ENCODE data around the gene MPLKIP. TPM values are rescaled to one million over a fixed set of nuclear protein-coding genes. Genes with fewer than 3 reads are reported as not detected.

The MPLKIP gene
- total RNA-seq, 1 experiment from 2014 or later: 40.1 TPM

DNA sequence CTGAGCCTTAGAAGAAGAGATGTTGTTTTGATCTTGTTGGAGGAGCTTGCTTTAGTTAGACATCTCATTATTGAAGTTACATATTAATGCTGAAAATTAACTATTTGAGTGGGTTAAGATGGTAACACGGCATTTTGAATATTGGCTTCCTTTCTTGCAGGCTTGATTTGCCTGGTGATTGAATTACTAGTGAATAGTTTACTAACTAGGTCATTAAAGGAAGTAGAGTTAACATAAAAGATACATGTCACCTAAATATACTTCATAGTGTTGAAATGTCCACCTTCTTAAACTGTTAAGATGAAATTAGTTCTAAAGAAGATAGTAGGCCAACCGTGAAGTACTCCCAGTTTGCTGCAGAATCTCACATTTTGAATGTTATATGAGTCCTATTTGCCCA lies 18.5 kb downstream of the MPLKIP start:
- Histone ChIP-seq H3K27me3 (replicated peaks) (no peaks in the 10 kb centered on the region), H3K9me3 (replicated peaks) (no peaks in the 10 kb centered on the region), H3K4me1 (replicated peaks) (0 out of 2 replicates have a peak, but pooled peaks cover 4% of the 10 kb centered on the region), H3K36me3 (peaks cover 3% of the 10 kb centered on the region; the same call in 1 of the 2 replicates), H3K27ac (no peak overlapping the region), H3K4me3 (no peak overlapping the region)
- DNase-seq (ENCODE audit: low read depth in 1 of 2, low spot score in 2 of 2): no peak

GRCh38 chr7:40105879-40106473 lies 28.4 kb downstream of the MPLKIP start:
- H3K27me3 ChIP-seq (replicated peaks): no peaks in the 10 kb centered on the region
- H3K4me1 ChIP-seq (replicated peaks): no peaks in the 10 kb centered on the region
- DNase-seq (ENCODE audit: low read depth in 1 of 2, low spot score in 2 of 2): no peak

DNA sequence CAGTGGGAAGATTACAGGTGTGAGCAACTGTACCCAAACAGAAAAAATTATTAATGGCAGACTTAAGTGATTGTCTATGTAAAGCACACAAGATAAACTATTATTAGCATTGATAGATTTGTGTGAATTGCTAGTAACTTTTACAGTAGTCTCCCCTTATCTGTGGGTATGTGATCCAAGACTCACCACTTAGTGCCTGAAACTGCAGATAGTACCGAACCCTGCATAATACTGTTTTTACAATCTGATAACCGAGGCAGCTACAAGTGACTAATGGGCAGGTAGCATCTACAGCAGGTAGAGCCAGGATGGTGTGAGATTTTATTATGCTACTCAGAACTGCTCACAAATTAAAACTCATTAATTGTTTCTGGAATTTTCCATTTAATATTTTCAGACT lies 31.5 kb downstream of the MPLKIP start:
- H3K9me3 ChIP-seq (replicated peaks): no peaks in the 10 kb centered on the region
- no peak for DNase-seq (ENCODE audit: low read depth in 1 of 2, low spot score in 2 of 2)
- H3K36me3 ChIP-seq: 0 out of 2 replicates have a peak, but pooled peaks cover 3% of the 10 kb centered on the region
- H3K4me3 ChIP-seq: no peak overlapping the region
- no peaks in the 10 kb centered on the region for H3K4me1 ChIP-seq (replicated peaks)
- H3K27ac ChIP-seq: no peak overlapping the region
- no peaks in the 10 kb centered on the region for H3K27me3 ChIP-seq (replicated peaks)

More at GRCh38 chr7:40105879-40106473, 28.4 kb downstream of the MPLKIP start:
- Histone ChIP-seq H3K36me3 (0 out of 2 replicates have a peak, but pooled peaks cover 3% of the 10 kb centered on the region), H3K27ac (no peak overlapping the region), H3K9me3 (replicated peaks) (no peaks in the 10 kb centered on the region), H3K4me3 (no peak overlapping the region)

DNA sequence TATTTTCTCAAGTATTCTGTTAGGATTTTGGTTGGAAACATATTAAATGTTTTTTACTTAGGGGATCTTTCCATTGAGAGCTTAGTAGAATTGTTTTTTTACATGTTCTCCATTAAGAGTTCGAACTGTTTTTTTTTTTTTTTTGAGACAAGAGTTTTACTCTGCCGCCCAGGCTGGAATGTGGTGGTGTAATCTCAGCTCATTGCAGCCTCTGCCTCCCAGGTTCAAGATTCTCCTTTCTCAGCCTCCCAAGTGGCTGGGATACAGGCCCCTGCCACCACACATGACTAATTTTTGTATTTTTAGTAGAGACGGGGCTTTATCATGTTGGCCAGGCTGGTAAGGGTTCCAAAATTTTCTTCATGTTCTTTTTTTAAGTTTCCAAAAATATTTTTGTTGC lies 33.2 kb downstream of the MPLKIP start:
- no peak overlapping the region for H3K4me3 ChIP-seq
- no peak for DNase-seq (ENCODE audit: low read depth in 1 of 2, low spot score in 2 of 2)
- H3K27ac ChIP-seq: no peak overlapping the region
- no peaks in the 10 kb centered on the region for H3K4me1 ChIP-seq (replicated peaks)
- peaks cover 3% of the 10 kb centered on the region for H3K36me3 ChIP-seq
- H3K9me3 ChIP-seq (replicated peaks): no peaks in the 10 kb centered on the region
- no peaks in the 10 kb centered on the region for H3K27me3 ChIP-seq (replicated peaks)

DNA sequence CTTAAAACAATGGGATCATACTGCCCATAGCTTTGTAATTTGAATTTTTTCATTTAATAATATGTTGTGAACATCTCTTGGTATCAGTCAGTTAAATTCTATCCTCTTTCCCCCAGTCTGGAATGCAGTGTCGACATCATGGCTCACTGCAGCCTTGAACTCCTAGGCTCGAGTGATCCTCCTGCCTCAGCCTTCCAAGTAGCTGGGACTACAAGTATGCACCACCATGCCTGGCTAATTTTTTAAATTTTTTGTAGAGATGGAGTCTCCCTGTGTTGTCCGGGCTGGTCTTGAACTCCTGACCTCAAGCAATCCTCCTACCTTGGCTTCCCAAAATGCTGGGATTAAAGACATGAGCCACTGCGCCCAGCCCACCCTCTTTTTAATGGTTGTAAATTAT lies 34.6 kb downstream of the MPLKIP start:
- no peaks in the 10 kb centered on the region for H3K9me3 ChIP-seq (replicated peaks)
- H3K4me1 ChIP-seq (replicated peaks): no peaks in the 10 kb centered on the region
- no peak for DNase-seq (ENCODE audit: low read depth in 1 of 2, low spot score in 2 of 2)
- no peak overlapping the region for H3K27ac ChIP-seq
- H3K36me3 ChIP-seq: peaks cover 10% of the 10 kb centered on the region
- H3K27me3 ChIP-seq (replicated peaks): no peaks in the 10 kb centered on the region
- no peak overlapping the region for H3K4me3 ChIP-seq

- H3K4me1 ChIP-seq (replicated peaks): no peaks in the 10 kb centered on the region
- peaks cover 21% of the 10 kb centered on the region for H3K36me3 ChIP-seq
- H3K4me3 ChIP-seq: no peak overlapping the region
- H3K9me3 ChIP-seq (replicated peaks): no peaks in the 10 kb centered on the region
- no peaks in the 10 kb centered on the region for H3K27me3 ChIP-seq (replicated peaks)
- no peak for DNase-seq (ENCODE audit: low read depth in 1 of 2, low spot score in 2 of 2)
- H3K27ac ChIP-seq: no peak overlapping the region
These were observed 35.6 kb downstream of the MPLKIP start for GRCh38 chr7:40098810-40099209.

DNA sequence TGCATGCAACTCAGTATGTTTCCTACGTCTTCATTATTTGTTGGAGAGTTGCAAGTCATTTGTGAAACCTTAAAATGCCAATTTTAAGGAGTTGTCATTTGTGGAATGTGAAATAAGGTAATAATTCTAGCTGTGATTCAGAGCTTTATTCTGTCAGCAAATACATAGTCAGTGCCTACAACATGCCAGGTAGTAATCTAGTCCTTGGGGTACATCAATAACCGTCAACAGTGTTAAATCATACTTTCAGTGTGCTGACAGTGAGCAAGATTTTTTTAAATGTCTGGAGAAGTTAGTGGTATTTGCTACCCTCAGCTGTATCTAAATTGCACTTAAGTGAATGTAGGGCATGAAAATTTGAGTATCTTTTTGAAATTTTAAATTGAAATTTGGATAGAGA lies 36.7 kb downstream of the MPLKIP start:
- Histone ChIP-seq H3K4me1 (replicated peaks) (no peaks in the 10 kb centered on the region), H3K36me3 (peaks cover 30% of the 10 kb centered on the region), H3K9me3 (replicated peaks) (no peaks in the 10 kb centered on the region), H3K27ac (no peak overlapping the region), H3K27me3 (replicated peaks) (no peaks in the 10 kb centered on the region), H3K4me3 (no peak overlapping the region)
- DNase-seq (ENCODE audit: low read depth in 1 of 2, low spot score in 2 of 2): no peak

- DNase-seq (ENCODE audit: low read depth in 1 of 2, low spot score in 2 of 2): no peak
- peaks cover 41% of the 10 kb centered on the region for H3K36me3 ChIP-seq
- H3K4me1 ChIP-seq (replicated peaks): no peaks in the 10 kb centered on the region
These were observed 38.6 kb downstream of the MPLKIP start for GRCh38 chr7:40095695-40096327.

DNA sequence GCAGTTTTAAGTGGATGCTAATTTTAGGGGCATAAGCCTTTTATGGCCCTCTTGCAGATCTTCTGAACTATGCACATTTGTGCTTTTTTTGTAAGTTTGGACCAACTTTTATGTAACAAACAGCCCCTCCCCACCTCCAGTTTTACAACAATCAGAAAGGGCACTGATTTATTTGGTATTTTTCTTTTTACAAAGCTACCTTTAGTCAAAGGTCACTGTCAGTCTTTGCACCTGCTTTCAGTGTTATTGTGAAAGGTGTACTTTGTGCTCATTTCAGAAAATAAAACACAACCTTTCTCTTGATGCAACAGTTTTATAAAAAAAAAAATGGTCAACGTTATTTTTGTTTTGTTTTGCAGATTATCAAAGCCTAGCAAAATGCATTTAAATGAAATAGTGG lies 39.2 kb downstream of the MPLKIP start:
- Histone ChIP-seq H3K9me3 (replicated peaks) (no peaks in the 10 kb centered on the region), H3K4me3 (no peak overlapping the region), H3K27ac (no peak overlapping the region), H3K36me3 (peaks cover 46% of the 10 kb centered on the region), H3K4me1 (replicated peaks) (no peaks in the 10 kb centered on the region), H3K27me3 (replicated peaks) (no peaks in the 10 kb centered on the region)
- DNase-seq (ENCODE audit: low read depth in 1 of 2, low spot score in 2 of 2): no peak

More at GRCh38 chr7:40095695-40096327, 38.6 kb downstream of the MPLKIP start:
- H3K4me3 ChIP-seq: no peak overlapping the region
- no peaks in the 10 kb centered on the region for H3K27me3 ChIP-seq (replicated peaks)
- no peak overlapping the region for H3K27ac ChIP-seq
- H3K9me3 ChIP-seq (replicated peaks): no peaks in the 10 kb centered on the region

- DNase-seq (ENCODE audit: low read depth in 1 of 2, low spot score in 2 of 2): no peak
- no peaks in the 10 kb centered on the region for H3K27me3 ChIP-seq (replicated peaks)
- H3K4me3 ChIP-seq: no peak overlapping the region
- H3K4me1 ChIP-seq (replicated peaks): no peaks in the 10 kb centered on the region
- no peak overlapping the region for H3K27ac ChIP-seq
- H3K9me3 ChIP-seq (replicated peaks): no peaks in the 10 kb centered on the region
- H3K36me3 ChIP-seq: peaks cover 57% of the 10 kb centered on the region
These were observed 40.6 kb downstream of the MPLKIP start for GRCh38 chr7:40093631-40094350.

GRCh38 chr7:40092182-40092581 lies 42.2 kb downstream of the MPLKIP start:
- no peak overlapping the region for H3K27ac ChIP-seq
- no peaks in the 10 kb centered on the region for H3K4me1 ChIP-seq (replicated peaks)
- H3K27me3 ChIP-seq (replicated peaks): no peaks in the 10 kb centered on the region
- peaks cover 67% of the 10 kb centered on the region for H3K36me3 ChIP-seq
- DNase-seq (ENCODE audit: low read depth in 1 of 2, low spot score in 2 of 2): no peak
- H3K9me3 ChIP-seq (replicated peaks): no peaks in the 10 kb centered on the region
- H3K4me3 ChIP-seq: no peak overlapping the region

GRCh38 chr7:40077849-40078248 lies 56.6 kb downstream of the MPLKIP start:
- Histone ChIP-seq H3K27me3 (replicated peaks) (no peaks in the 10 kb centered on the region), H3K4me1 (replicated peaks) (no peaks in the 10 kb centered on the region), H3K9me3 (replicated peaks) (no peaks in the 10 kb centered on the region), H3K27ac (no peak overlapping the region), H3K4me3 (no peak overlapping the region), H3K36me3 (peaks cover 4% of the 10 kb centered on the region; the same call in 1 of the 2 replicates)
- DNase-seq (ENCODE audit: low read depth in 1 of 2, low spot score in 2 of 2): no peak
